HUES64 (cell line): ENCODE results near the gene LRRC75B.
A peak's percentile ranks its signal among the peaks of the same experiment; 100 is the strongest.
"Not testable (repeated sequence)": the region's sequence is repeated elsewhere in the genome, so short reads cannot be mapped to it uniquely, and the experiment has no call there.

Experiments used
- H3K27ac ChIP-seq: 2 replicates; pipeline ENCODE4 v1.7.0; 2013; ENCODE audit warnings: low read depth, low read length, inconsistent platforms
- H3K27me3 ChIP-seq: 2 replicates; pipeline ENCODE4 v1.6.1; 2013; ENCODE audit warnings: mild to moderate bottlenecking, low read length; ENCODE audit not compliant: insufficient read depth
- H3K36me3 ChIP-seq: 2 replicates; pipeline ENCODE4 v1.6.1; 2013; ENCODE audit warnings: mild to moderate bottlenecking, low read length; ENCODE audit not compliant: insufficient read depth
- H3K4me1 ChIP-seq: 2 replicates; pipeline ENCODE4 v1.6.1; 2013; ENCODE audit warnings: mild to moderate bottlenecking, low read length, moderate library complexity; ENCODE audit not compliant: insufficient read depth
- H3K4me3 ChIP-seq: 2 replicates; pipeline ENCODE4 v1.5.1; 2013; ENCODE audit warnings: mild to moderate bottlenecking, low read length, moderate library complexity
- H3K9ac ChIP-seq: 2 replicates; pipeline ENCODE4 v1.6.1; 2013; ENCODE audit warnings: mild to moderate bottlenecking, low read depth, low read length
- H3K9me3 ChIP-seq: 2 replicates; pipeline ENCODE4 v1.6.1; 2013; ENCODE audit warnings: low read depth, low read length; ENCODE audit not compliant: insufficient read depth
- WGBS: fragments of 150-250, 120-280 bp; methylation state at CpG from one replicate; pipeline ENCODE4 v1.1.7; 2013; ENCODE audit warnings: missing lambda C conversion rate; 5-methylcytosine and 5-hydroxymethylcytosine counted together

LRRC75B gene

GRCh38 chr22:24601217-24602104 is 8.6 kb upstream of the LRRC75B start:
- H3K9ac ChIP-seq = no peak overlapping the region
- H3K27ac ChIP-seq = no peak overlapping the region
- WGBS = 90% methylated on average over 12 of the region's 12 CpGs

GRCh38 chr22:24599958-24600715 is 7.3 kb upstream of the LRRC75B start:
- H3K27me3 ChIP-seq, H3K36me3 ChIP-seq, H3K9me3 ChIP-seq, H3K9ac ChIP-seq, H3K4me3 ChIP-seq, H3K27ac ChIP-seq: not testable (repeated sequence)
- WGBS = 94% methylated on average over 3 of the region's 3 CpGs
- peaks cover 13% of the 10 kb centered on the region; the same call in 1 of the 2 replicates for H3K4me1 ChIP-seq

More at GRCh38 chr22:24601217-24602104, 8.6 kb upstream of the LRRC75B start:
- Histone ChIP-seq H3K9me3 (no peaks in the 10 kb centered on the region), H3K36me3 (no peaks in the 10 kb centered on the region), H3K4me1 (peaks cover 13% of the 10 kb centered on the region; the same call in 1 of the 2 replicates), H3K4me3 (no peak overlapping the region), H3K27me3 (no peaks in the 10 kb centered on the region)

GRCh38 chr22:24599514-24599913 is 6.6 kb upstream of the LRRC75B start:
- H3K27me3 ChIP-seq = no peaks in the 10 kb centered on the region
- H3K4me1 ChIP-seq = peaks cover 13% of the 10 kb centered on the region; the same call in 1 of the 2 replicates
- 73% methylated on average over 8 of the region's 8 CpGs for WGBS
- no peak overlapping the region for H3K27ac ChIP-seq
- H3K9ac ChIP-seq = no peak overlapping the region
- H3K36me3 ChIP-seq = no peaks in the 10 kb centered on the region
- H3K9me3 ChIP-seq = no peaks in the 10 kb centered on the region
- no peak overlapping the region for H3K4me3 ChIP-seq

GRCh38 chr22:24597076-24597475 is 4.2 kb upstream of the LRRC75B start:
- H3K36me3 ChIP-seq, H3K27ac ChIP-seq, H3K4me3 ChIP-seq, H3K27me3 ChIP-seq, H3K9me3 ChIP-seq, H3K9ac ChIP-seq: not testable (repeated sequence)
- H3K4me1 ChIP-seq = peaks cover 17% of the 10 kb centered on the region
- WGBS = 90% methylated on average over 9 of the region's 9 CpGs

- Histone ChIP-seq H3K4me1 (peaks cover 18% of the 10 kb centered on the region), H3K27ac (no peak overlapping the region), H3K27me3 (no peaks in the 10 kb centered on the region), H3K9me3 (no peaks in the 10 kb centered on the region), H3K4me3 (no peak overlapping the region), H3K36me3 (no peaks in the 10 kb centered on the region), H3K9ac (no peak overlapping the region)
- 93% methylated on average over 4 of the region's 4 CpGs for WGBS
Measured at GRCh38 chr22:24595863-24596262, 3.0 kb upstream of the LRRC75B start.

- WGBS = 90% methylated on average over 6 of the region's 6 CpGs
- no peaks in the 10 kb centered on the region for H3K27me3 ChIP-seq
- H3K9ac ChIP-seq = no peak overlapping the region
- H3K27ac ChIP-seq = no peak overlapping the region
- H3K4me3 ChIP-seq = no peak overlapping the region
- H3K9me3 ChIP-seq = no peaks in the 10 kb centered on the region
- peaks cover 18% of the 10 kb centered on the region for H3K4me1 ChIP-seq
- no peaks in the 10 kb centered on the region for H3K36me3 ChIP-seq
Measured at GRCh38 chr22:24595228-24595627, 2.4 kb upstream of the LRRC75B start.

GRCh38 chr22:24594569-24595120 is 1.8 kb upstream of the LRRC75B start:
- Histone ChIP-seq H3K4me1 (peaks cover 17% of the 10 kb centered on the region), H3K9ac (no peak overlapping the region), H3K4me3 (no peak overlapping the region), H3K9me3 (no peaks in the 10 kb centered on the region), H3K36me3 (no peaks in the 10 kb centered on the region), H3K27me3 (no peaks in the 10 kb centered on the region), H3K27ac (no peak overlapping the region)
- 76% methylated on average over 7 of the region's 7 CpGs for WGBS

GRCh38 chr22:24593836-24594568 is 1.1 kb upstream of the LRRC75B start:
- Histone ChIP-seq H3K27me3 (no peaks in the 10 kb centered on the region), H3K4me3 (no peak overlapping the region), H3K9ac (peak overlapping the region; percentile 83; the same call in 1 of the 2 replicates), H3K4me1 (peaks cover 11% of the 10 kb centered on the region), H3K9me3 (no peaks in the 10 kb centered on the region), H3K27ac (no peak overlapping the region), H3K36me3 (no peaks in the 10 kb centered on the region)
- WGBS = 80% methylated on average over 16 of the region's 16 CpGs

GRCh38 chr22:24593559-24593835 is 624 bp upstream of the LRRC75B start:
- Histone ChIP-seq H3K9ac (peak overlapping the region; percentile 83), H3K27ac (peak overlapping the region; percentile 73; the same call in 1 of the 2 replicates), H3K4me3 (peak overlapping the region; percentile 66), H3K4me1 (peaks cover 11% of the 10 kb centered on the region)
- H3K9me3 ChIP-seq, H3K36me3 ChIP-seq, H3K27me3 ChIP-seq: not testable (repeated sequence)
- 89% methylated on average over 10 of the region's 10 CpGs for WGBS

- 11% methylated on average over 32 of the region's 33 CpGs for WGBS
- H3K9ac ChIP-seq = peak overlapping the region; percentile 83
Measured at GRCh38 chr22:24592058-24592850, 619 bp downstream of the LRRC75B start.

More at GRCh38 chr22:24592058-24592850, 619 bp downstream of the LRRC75B start:
- Histone ChIP-seq H3K27me3 (no peaks in the 10 kb centered on the region), H3K4me1 (peaks cover 11% of the 10 kb centered on the region), H3K9me3 (no peaks in the 10 kb centered on the region), H3K27ac (peak overlapping the region; percentile 49; the same call in 1 of the 2 replicates), H3K4me3 (peak overlapping the region; percentile 66), H3K36me3 (peaks cover 8% of the 10 kb centered on the region)
